Neural cell (in vitro differentiated cells): ENCODE results near the gene AKAP6. TPM values are rescaled to one million over a fixed set of nuclear protein-coding genes. Genes with fewer than 3 reads are reported as not detected.

Experiments
- H2AFZ ChIP-seq: fragments of 200-600, 300-800 bp; sonication (generic), shearing (Covaris generic); 2 replicates; pipeline ENCODE4 v1.6.0; 2014; ENCODE audit warnings: low read depth, mild to moderate bottlenecking, antibody characterized with exemption, low read length, moderate library complexity
- H3F3A ChIP-seq: fragments of 200-600 bp; shearing (Covaris generic); 2 replicates; pipeline ENCODE4 v1.6.1; 2016; ENCODE audit warnings: mild to moderate bottlenecking, moderate library complexity, mixed read lengths, antibody characterized with exemption, low read length; ENCODE audit not compliant: insufficient read depth, poor library complexity, severe bottlenecking
- H3K27ac ChIP-seq: fragments of 200-600, 300-800 bp; sonication (generic), shearing (Covaris generic); 2 replicates; pipeline ENCODE4 v1.5.1; 2014; ENCODE audit warnings: mild to moderate bottlenecking, low read length, moderate library complexity
- H3K27me3 ChIP-seq: fragments of 300-800, 200-600 bp; sonication (generic), shearing (Covaris generic); 2 replicates; pipeline ENCODE4 v1.6.0; 2014; ENCODE audit warnings: mild to moderate bottlenecking, low read depth, low read length, moderate library complexity; ENCODE audit not compliant: insufficient read depth
- H3K36me3 ChIP-seq: fragments of 300-800, 200-600 bp; sonication (generic), shearing (Covaris generic); 2 replicates; pipeline ENCODE4 v1.5.1; 2014; ENCODE audit warnings: mild to moderate bottlenecking, antibody characterized with exemption, low read length, moderate library complexity; ENCODE audit not compliant: insufficient read depth
- H3K4me2 ChIP-seq: fragments of 300-800, 200-600 bp; sonication (generic), shearing (Covaris generic); 2 replicates; pipeline ENCODE4 v1.6.0; 2014; ENCODE audit warnings: mild to moderate bottlenecking, low read length
- H3K4me3 ChIP-seq: fragments of 300-800, 200-600 bp; sonication (generic), shearing (Covaris generic); 2 replicates; pipeline ENCODE4 v1.5.1; 2014; ENCODE audit warnings: mild to moderate bottlenecking, low read length, moderate library complexity
- H3K79me2 ChIP-seq: fragments of 200-600 bp; shearing (Covaris generic); replicated peaks from 2 replicates; pipeline ENCODE4 v1.6.0; 2014; ENCODE audit warnings: mild to moderate bottlenecking, low read length, moderate library complexity; ENCODE audit not compliant: insufficient read depth
- H3K9ac ChIP-seq: fragments of 300-800, 200-600 bp; sonication (generic), shearing (Covaris generic); 2 replicates; pipeline ENCODE4 v1.6.1; 2016; ENCODE audit warnings: mild to moderate bottlenecking, low read length, mixed read lengths
- H3K9me2 ChIP-seq: fragments of 200-600 bp; shearing (Covaris generic); 2 replicates; pipeline ENCODE4 v1.6.1; 2016; ENCODE audit warnings: mild to moderate bottlenecking, low read length, mixed read lengths; ENCODE audit not compliant: insufficient read depth
- H3K9me3 ChIP-seq: fragments of 200-600, 300-800 bp; sonication (generic), shearing (Covaris generic); 2 replicates; pipeline ENCODE4 v1.6.1; 2016; ENCODE audit warnings: mild to moderate bottlenecking, mixed run types, low read length, moderate library complexity, mixed read lengths
- H4K20me1 ChIP-seq: fragments of 200-600 bp; shearing (Covaris generic); 2 replicates; pipeline ENCODE4 v1.6.1; 2016; ENCODE audit warnings: mild to moderate bottlenecking, mixed run types; ENCODE audit not compliant: insufficient read depth
- CTCF ChIP-seq: fragments of 450-650 bp; IDR thresholded peaks from 2 replicates; pipeline ENCODE4 v1.5.1; 2014; ENCODE audit warnings: antibody characterized with exemption, mild to moderate bottlenecking, moderate library complexity; ENCODE audit not compliant: poor library complexity, severe bottlenecking
- EP300 ChIP-seq: fragments of 450-650 bp; conservative IDR thresholded peaks from 2 replicates; pipeline ENCODE4 v1.6.1; 2014; ENCODE audit warnings: antibody characterized with exemption, mild to moderate bottlenecking, moderate library complexity; ENCODE audit not compliant: poor library complexity, severe bottlenecking
- EZH2 ChIP-seq: fragments of 200-600, 300-800 bp; shearing (Covaris generic), sonication (generic); IDR thresholded peaks from 2 replicates; pipeline ENCODE4 v1.6.1; 2014; ENCODE audit warnings: antibody characterized with exemption, low read length, borderline replicate concordance, mild to moderate bottlenecking; ENCODE audit not compliant: insufficient read depth, poor library complexity, severe bottlenecking
- MXI1 ChIP-seq: fragments of 450-650 bp; conservative IDR thresholded peaks from 2 replicates; pipeline ENCODE4 v1.6.1; 2014; ENCODE audit warnings: antibody characterized with exemption, mild to moderate bottlenecking; ENCODE audit not compliant: poor library complexity, severe bottlenecking
- POLR2AphosphoS5 ChIP-seq: IDR thresholded peaks from 2 replicates; pipeline ENCODE4 v1.6.1; 2012
- RAD21 ChIP-seq: fragments of 450-650 bp; conservative IDR thresholded peaks from 2 replicates; pipeline ENCODE4 v1.6.1; 2014; ENCODE audit warnings: antibody characterized with exemption, mild to moderate bottlenecking, moderate library complexity
- REST ChIP-seq: IDR thresholded peaks from 2 replicates; pipeline ENCODE4 v1.6.1; 2012; ENCODE audit warnings: borderline replicate concordance
- SMC3 ChIP-seq: fragments of 450-650 bp; conservative IDR thresholded peaks from 2 replicates; pipeline ENCODE4 v1.6.1; 2014; ENCODE audit warnings: antibody characterized with exemption, mild to moderate bottlenecking, moderate library complexity; ENCODE audit not compliant: poor library complexity
- TAF1 ChIP-seq: IDR thresholded peaks from 2 replicates; pipeline ENCODE4 v1.6.1; 2012; ENCODE audit warnings: low read depth
- polyA plus RNA-seq: library from polyadenylated mRNA; depleted of rRNA; stranded (reverse); fragments of >200 nt; gene quantifications from 2 replicates; pipeline ENCODE4 v1.2.3, GENCODE V29; 2014

AKAP6 gene
- polyA plus RNA-seq, 1 donor from 2014 or later = 15.8 TPM

- Histone ChIP-seq H3K36me3 (peaks cover 2% of the 10 kb centered on the region), H4K20me1 (no peaks in the 10 kb centered on the region), H3F3A (peaks cover 4% of the 10 kb centered on the region), H2AFZ (no peak overlapping the region), H3K9me3 (no peaks in the 10 kb centered on the region), H3K27ac (no peak overlapping the region), H3K4me2 (no peak overlapping the region), H3K79me2 (peaks cover 7% of the 10 kb centered on the region), H3K9me2 (no peaks in the 10 kb centered on the region), H3K27me3 (no peaks in the 10 kb centered on the region), H3K4me3 (no peak overlapping the region), H3K9ac (no peak overlapping the region)
- no peak for TF ChIP-seq EZH2
- TF ChIP-seq POLR2AphosphoS5 = no peak
- TF ChIP-seq CTCF = no peak
- TF ChIP-seq SMC3 = no peak
- no peak for TF ChIP-seq MXI1
These were observed 99.8 kb downstream of the AKAP6 start for GRCh38 chr14:32428875-32429274.

GRCh38 chr14:32430326-32430725 is 101.2 kb downstream of the AKAP6 start:
- H3K9me3 ChIP-seq = no peaks in the 10 kb centered on the region
- no peak overlapping the region for H3K27ac ChIP-seq
- H3K9me2 ChIP-seq = no peaks in the 10 kb centered on the region
- peaks cover 4% of the 10 kb centered on the region for H3F3A ChIP-seq
- no peak overlapping the region for H2AFZ ChIP-seq
- H3K4me2 ChIP-seq = no peak overlapping the region
- H3K9ac ChIP-seq = no peak overlapping the region
- H3K4me3 ChIP-seq = no peak overlapping the region
- no peaks in the 10 kb centered on the region for H4K20me1 ChIP-seq
- H3K36me3 ChIP-seq = peaks cover 9% of the 10 kb centered on the region
- H3K79me2 ChIP-seq = peaks cover 7% of the 10 kb centered on the region
- no peaks in the 10 kb centered on the region for H3K27me3 ChIP-seq
- TF ChIP-seq CTCF = no peak
- no peak for TF ChIP-seq REST
- TF ChIP-seq RAD21 = no peak
- no peak for TF ChIP-seq POLR2AphosphoS5
- TF ChIP-seq MXI1 = no peak
- no peak for TF ChIP-seq EP300
- no peak for TF ChIP-seq EZH2
- TF ChIP-seq SMC3 = no peak
- TF ChIP-seq TAF1 = no peak
